ENCODE results near the gene COPS7A. TPM values are rescaled to one million over a fixed set of nuclear protein-coding genes. Genes with fewer than 3 reads are reported as not detected.

The COPS7A gene
- total RNA-seq, 6 experiments from 2014 or later: 103 to 122 (median 108) TPM

DNA sequence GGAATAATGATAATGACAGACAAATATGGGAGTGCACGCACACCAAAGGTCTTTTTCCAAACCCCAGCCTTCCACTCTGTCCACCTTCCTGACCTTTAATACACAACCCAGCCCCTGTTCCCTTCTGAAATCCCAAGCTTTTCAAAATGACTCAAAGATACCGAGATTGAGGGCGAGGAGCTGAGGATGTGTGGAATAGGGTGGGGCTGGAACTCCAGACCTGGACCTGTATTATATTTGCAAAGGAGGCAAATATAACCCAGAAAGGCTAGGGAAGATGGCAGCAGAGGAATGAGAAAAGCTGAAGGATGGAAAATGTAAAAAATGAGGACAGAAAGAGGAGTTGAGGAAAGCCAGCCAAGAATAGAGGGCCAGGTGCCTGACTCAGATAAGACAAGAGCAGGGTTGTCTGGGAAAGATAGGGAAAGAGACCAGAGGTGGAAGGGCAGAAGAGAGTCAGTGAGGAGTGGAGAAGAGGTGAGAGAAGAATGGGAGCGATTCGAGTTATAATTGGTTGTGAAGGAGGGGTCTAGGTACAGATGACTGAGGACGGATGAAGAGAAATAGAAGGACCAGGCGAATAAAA lies 41.3 kb downstream of the COPS7A start:
- DNase-seq: no peak
- TF ChIP-seq, protein P1, sequence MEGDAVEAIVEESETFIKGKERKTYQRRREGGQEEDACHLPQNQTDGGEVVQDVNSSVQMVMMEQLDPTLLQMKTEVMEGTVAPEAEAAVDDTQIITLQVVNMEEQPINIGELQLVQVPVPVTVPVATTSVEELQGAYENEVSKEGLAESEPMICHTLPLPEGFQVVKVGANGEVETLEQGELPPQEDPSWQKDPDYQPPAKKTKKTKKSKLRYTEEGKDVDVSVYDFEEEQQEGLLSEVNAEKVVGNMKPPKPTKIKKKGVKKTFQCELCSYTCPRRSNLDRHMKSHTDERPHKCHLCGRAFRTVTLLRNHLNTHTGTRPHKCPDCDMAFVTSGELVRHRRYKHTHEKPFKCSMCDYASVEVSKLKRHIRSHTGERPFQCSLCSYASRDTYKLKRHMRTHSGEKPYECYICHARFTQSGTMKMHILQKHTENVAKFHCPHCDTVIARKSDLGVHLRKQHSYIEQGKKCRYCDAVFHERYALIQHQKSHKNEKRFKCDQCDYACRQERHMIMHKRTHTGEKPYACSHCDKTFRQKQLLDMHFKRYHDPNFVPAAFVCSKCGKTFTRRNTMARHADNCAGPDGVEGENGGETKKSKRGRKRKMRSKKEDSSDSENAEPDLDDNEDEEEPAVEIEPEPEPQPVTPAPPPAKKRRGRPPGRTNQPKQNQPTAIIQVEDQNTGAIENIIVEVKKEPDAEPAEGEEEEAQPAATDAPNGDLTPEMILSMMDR (IDR thresholded peaks at IDR 0.05): no peak
- H3K36me3 Mint-ChIP-seq (ENCODE audit: low read depth): peaks cover 5% of the 10 kb centered on the region

DNA sequence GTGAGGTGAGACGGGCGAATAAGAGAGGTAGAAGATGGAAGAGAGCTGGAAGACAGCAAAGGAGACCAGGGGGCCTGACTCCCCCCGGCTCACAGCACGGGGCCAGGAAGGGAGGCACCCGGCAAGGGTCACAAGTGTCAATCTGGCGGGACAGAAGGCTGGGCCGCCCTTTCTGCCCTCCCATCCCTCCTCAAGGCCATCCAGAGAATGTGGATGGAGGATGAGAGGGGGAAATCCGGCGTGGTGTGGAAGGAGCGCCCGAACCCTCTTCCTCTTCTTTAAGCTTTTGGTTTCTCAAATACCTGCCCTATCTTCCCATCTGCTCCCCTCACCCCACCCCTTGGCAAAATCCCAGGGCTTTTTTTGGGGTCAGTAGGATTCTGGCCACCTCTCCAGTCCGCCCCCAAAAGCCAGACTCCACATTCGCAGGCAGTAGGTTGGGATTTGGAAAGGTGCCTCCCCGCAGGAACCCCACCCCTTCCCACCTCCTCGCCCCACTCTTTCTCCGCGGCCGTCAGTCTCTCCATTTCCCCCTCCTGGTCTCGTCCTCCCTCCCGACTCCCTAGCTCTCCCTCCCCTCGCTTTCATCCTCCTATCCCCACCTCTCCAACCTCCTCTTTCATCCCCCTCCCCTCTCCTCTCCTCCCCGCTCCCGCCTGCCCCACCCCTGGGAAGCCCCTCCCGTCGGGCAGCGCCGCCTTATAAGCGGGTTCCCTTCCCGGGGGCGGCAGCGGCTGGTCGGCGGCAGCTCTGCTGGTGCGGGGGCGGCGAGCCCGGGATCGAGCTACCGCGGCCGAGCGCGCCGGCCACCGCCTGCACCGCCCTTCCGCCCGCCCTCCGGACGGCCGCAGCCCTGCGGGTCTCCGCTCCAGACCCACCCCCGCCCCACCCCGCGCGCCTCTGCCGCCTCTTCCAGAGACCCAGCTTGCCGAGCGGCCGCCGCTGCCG lies 42.1 kb downstream of the COPS7A start, which contains the start of gene PTMS:
TSS of gene PTMS (plus strand) at position 730 of the 948 bp plus-strand sequence. CDS start 343 bp downstream, outside the sequence.
- Mint-ChIP-seq H3K27me3 (ENCODE audit: insufficient read depth) (peaks cover 4% of the 10 kb centered on the region; the same call in 1 of the 2 replicates), H3K9me3 (no peaks in the 10 kb centered on the region), H3K4me1 (ENCODE audit: low read depth) (peaks cover 61% of the 10 kb centered on the region), H3K36me3 (ENCODE audit: low read depth) (peaks cover 5% of the 10 kb centered on the region), H3K27ac (peak within 1 kb of the TSS; percentile 90), H3K4me3 (peak within 1 kb of the TSS; percentile 93)
- TF ChIP-seq, protein P1 (IDR thresholded peaks at IDR 0.05): no peak
- peak; percentile 82 for DNase-seq

More for the DNA sequence above, 41.3 kb downstream of the COPS7A start:
- H3K27me3 Mint-ChIP-seq (ENCODE audit: insufficient read depth): peaks cover 4% of the 10 kb centered on the region; the same call in 1 of the 2 replicates
- peaks cover 61% of the 10 kb centered on the region for H3K4me1 Mint-ChIP-seq (ENCODE audit: low read depth)
- no peaks in the 10 kb centered on the region for H3K9me3 Mint-ChIP-seq
- peak overlapping the region; percentile 90 for H3K27ac Mint-ChIP-seq
- peak overlapping the region; percentile 77 for H3K4me3 Mint-ChIP-seq

DNA sequence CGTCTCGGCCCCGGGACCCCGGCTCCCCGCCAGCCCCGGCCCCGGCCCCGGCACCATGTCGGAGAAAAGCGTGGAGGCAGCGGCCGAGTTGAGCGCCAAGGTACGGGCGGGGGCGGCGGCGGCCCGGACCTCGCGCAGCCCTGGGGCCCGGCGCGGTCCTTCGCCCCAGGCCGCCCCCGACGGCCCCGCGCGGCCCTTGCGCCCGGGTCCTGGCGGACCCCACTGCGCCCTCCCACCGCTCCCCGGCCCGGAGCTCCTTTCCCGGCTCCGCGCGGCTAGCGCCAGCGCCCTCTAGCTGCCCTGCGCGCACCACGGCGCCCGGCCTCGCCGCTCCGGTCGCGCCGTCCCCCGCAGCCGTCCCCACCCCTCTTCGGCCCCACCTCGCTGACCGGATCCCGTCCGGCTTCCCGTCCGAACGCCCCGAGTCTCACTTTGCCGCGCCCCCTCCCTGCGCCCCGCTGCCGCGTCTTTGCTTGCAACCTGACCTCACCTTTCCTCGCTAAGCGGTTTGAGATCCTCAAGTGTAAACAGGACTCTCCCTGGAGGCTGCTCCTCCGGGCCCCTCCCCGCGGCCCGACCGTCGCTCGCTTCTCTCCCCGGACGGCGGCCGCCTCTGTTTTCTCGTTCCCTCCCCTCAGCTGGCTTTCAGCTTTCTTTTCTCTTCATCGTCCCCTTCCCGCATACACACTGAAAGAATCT lies 43.0 kb downstream of the COPS7A start:
- Mint-ChIP-seq H3K27ac (peak overlapping the region; percentile 77), H3K36me3 (ENCODE audit: low read depth) (peaks cover 5% of the 10 kb centered on the region), H3K9me3 (no peaks in the 10 kb centered on the region), H3K4me1 (ENCODE audit: low read depth) (peaks cover 66% of the 10 kb centered on the region), H3K4me3 (peak overlapping the region; percentile 93), H3K27me3 (ENCODE audit: insufficient read depth) (peaks cover 4% of the 10 kb centered on the region; the same call in 1 of the 2 replicates)
- TF ChIP-seq, protein P1 (IDR thresholded peaks at IDR 0.05): peak; percentile 74
- peak; percentile 51 for DNase-seq

DNA sequence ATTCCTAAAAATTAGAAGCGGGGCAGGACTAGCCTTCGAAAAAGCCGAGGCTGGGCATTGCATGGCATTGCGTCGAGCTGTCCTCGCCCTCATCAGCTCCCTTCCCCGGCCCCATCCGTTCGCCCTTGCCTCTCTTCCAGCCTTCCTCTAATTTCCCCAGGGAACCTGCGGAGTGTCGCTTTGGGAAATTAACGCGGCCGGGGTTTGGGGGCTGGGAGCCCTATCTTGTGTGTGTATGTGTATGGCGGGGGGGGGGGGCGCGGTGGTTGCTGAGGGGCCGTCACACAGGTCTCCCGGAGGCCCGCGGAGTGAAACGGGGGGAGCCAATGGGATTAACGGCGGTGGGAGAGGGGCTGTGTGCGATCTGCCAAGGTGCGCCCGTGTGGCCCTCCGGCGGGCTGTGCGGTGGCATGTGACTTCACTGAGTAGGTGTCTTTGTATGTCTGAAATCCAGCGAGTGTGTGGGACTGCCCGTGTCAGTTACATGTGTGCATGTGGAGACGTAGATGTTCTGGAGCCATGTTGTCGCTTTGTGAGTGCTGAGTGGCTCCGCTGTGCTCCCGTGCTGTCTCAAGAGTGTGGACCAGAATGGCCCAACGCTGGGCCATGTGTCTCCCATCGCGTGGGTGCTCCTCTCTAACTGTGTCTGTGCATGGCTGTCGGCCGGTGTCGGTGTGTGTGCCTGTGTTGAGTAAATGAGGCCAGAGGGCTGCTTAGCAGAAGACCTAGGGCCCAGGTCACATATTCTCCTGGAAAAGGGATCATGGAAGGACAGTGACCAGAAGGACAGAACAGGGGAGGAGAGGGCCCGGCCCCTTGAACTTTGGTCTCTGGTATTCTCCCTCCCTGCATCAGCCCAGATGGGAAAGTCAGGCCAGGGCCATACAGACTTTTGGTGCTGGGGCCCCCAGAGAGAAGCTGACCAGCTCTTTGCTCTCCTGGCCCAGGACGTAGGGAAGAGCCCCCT lies 43.8 kb downstream of the COPS7A start:
- TF ChIP-seq, protein P1 (IDR thresholded peaks at IDR 0.05): no peak
- peaks cover 62% of the 10 kb centered on the region for H3K4me1 Mint-ChIP-seq (ENCODE audit: low read depth)
- peak; percentile 21 for DNase-seq

More for the DNA sequence above, 43.8 kb downstream of the COPS7A start:
- Mint-ChIP-seq H3K4me3 (peak overlapping the region; percentile 93), H3K27me3 (ENCODE audit: insufficient read depth) (peaks cover 4% of the 10 kb centered on the region; the same call in 1 of the 2 replicates), H3K27ac (peak overlapping the region; percentile 82), H3K9me3 (no peaks in the 10 kb centered on the region), H3K36me3 (ENCODE audit: low read depth) (peaks cover 5% of the 10 kb centered on the region)

Measured in HFFc6 (cell line).